IPS DF 6.9 (cell line): ENCODE data around the gene CCDC146.

Experiments used
- DNase-seq: peaks from one replicate; pipeline ENCODE4 v3.0.0-alpha.2; 2013; ENCODE audit warnings: low read depth, low spot score
- H3K27ac ChIP-seq: one replicate; pipeline ENCODE4 v1.5.1; 2013; ENCODE audit warnings: low read length, control low read depth
- H3K27me3 ChIP-seq: 2 replicates; pipeline ENCODE4 v1.6.1; 2013; ENCODE audit warnings: mild to moderate bottlenecking, low read length; ENCODE audit not compliant: control insufficient read depth, insufficient read depth
- H3K36me3 ChIP-seq: 2 replicates; pipeline ENCODE4 v1.6.1; 2013; ENCODE audit warnings: low read length; ENCODE audit not compliant: control insufficient read depth, insufficient read depth
- H3K4me1 ChIP-seq: 2 replicates; pipeline ENCODE4 v1.6.1; 2013; ENCODE audit warnings: low read length; ENCODE audit not compliant: control insufficient read depth, insufficient read depth
- H3K4me3 ChIP-seq: 2 replicates; pipeline ENCODE4 v1.5.1; 2013; ENCODE audit warnings: mild to moderate bottlenecking, low read length
- H3K9me3 ChIP-seq: 2 replicates; pipeline ENCODE4 v1.6.1; 2013; ENCODE audit warnings: low read length, inconsistent platforms; ENCODE audit not compliant: control insufficient read depth, insufficient read depth
- WGBS: extraction: QIAGEN DNeasy Blood & Tissue Kit; methylation state at CpG from one replicate; pipeline ENCODE4 v1.1.7; 2013; ENCODE audit warnings: mixed read lengths, missing lambda C conversion rate; ENCODE audit not compliant: insufficient read length, insufficient coverage; 5-methylcytosine and 5-hydroxymethylcytosine counted together

CCDC146 gene

GRCh38 chr7:77313876-77314480 is 191.6 kb downstream of the CCDC146 start:
- Histone ChIP-seq H3K36me3 (no peaks in the 10 kb centered on the region), H3K4me3 (no peak overlapping the region), H3K27ac (no peak overlapping the region), H3K27me3 (no peaks in the 10 kb centered on the region), H3K4me1 (no peaks in the 10 kb centered on the region; the same call in 1 of the 2 replicates), H3K9me3 (no peaks in the 10 kb centered on the region)
- no CpG with 5 or more reads among the region's 5 CpGs for WGBS
- no peak for DNase-seq

GRCh38 chr7:77315182-77315591 is 192.8 kb downstream of the CCDC146 start:
- no peaks in the 10 kb centered on the region for H3K36me3 ChIP-seq
- no peak for DNase-seq
- no peaks in the 10 kb centered on the region; the same call in 1 of the 2 replicates for H3K4me1 ChIP-seq
- no peak overlapping the region for H3K27ac ChIP-seq
- H3K4me3 ChIP-seq, result no peak overlapping the region
- H3K27me3 ChIP-seq, result no peaks in the 10 kb centered on the region
- no CpG with 5 or more reads among the region's 3 CpGs for WGBS
- H3K9me3 ChIP-seq, result no peaks in the 10 kb centered on the region

GRCh38 chr7:77316219-77316978 is 194.0 kb downstream of the CCDC146 start:
- Histone ChIP-seq H3K4me3 (no peak overlapping the region), H3K36me3 (no peaks in the 10 kb centered on the region), H3K27me3 (no peaks in the 10 kb centered on the region), H3K27ac (no peak overlapping the region), H3K9me3 (no peaks in the 10 kb centered on the region), H3K4me1 (no peaks in the 10 kb centered on the region; the same call in 1 of the 2 replicates)
- DNase-seq, result no peak
- WGBS, result no CpG with 5 or more reads among the region's 2 CpGs

GRCh38 chr7:77318019-77318418 is 195.6 kb downstream of the CCDC146 start:
- Histone ChIP-seq H3K36me3 (no peaks in the 10 kb centered on the region), H3K27me3 (no peaks in the 10 kb centered on the region), H3K4me3 (no peak overlapping the region), H3K9me3 (no peaks in the 10 kb centered on the region), H3K4me1 (no peaks in the 10 kb centered on the region; the same call in 1 of the 2 replicates), H3K27ac (no peak overlapping the region)
- no CpG with 5 or more reads among the region's 1 CpG for WGBS
- no peak for DNase-seq

GRCh38 chr7:77320137-77320536 is 197.7 kb downstream of the CCDC146 start:
- H3K4me3 ChIP-seq, result no peak overlapping the region
- no peaks in the 10 kb centered on the region for H3K9me3 ChIP-seq
- H3K4me1 ChIP-seq, result no peaks in the 10 kb centered on the region; the same call in 1 of the 2 replicates
- no peak overlapping the region for H3K27ac ChIP-seq
- H3K36me3 ChIP-seq, result no peaks in the 10 kb centered on the region
- H3K27me3 ChIP-seq, result no peaks in the 10 kb centered on the region
- DNase-seq, result no peak
- no CpG with 5 or more reads among the region's 4 CpGs for WGBS

- no peaks in the 10 kb centered on the region for H3K27me3 ChIP-seq
- WGBS, result no CpG with 5 or more reads among the region's 2 CpGs
- H3K4me3 ChIP-seq, result no peak overlapping the region
- no peak for DNase-seq
- no peaks in the 10 kb centered on the region for H3K9me3 ChIP-seq
- no peaks in the 10 kb centered on the region; the same call in 1 of the 2 replicates for H3K4me1 ChIP-seq
- H3K27ac ChIP-seq, result no peak overlapping the region
- H3K36me3 ChIP-seq, result no peaks in the 10 kb centered on the region
Measured at GRCh38 chr7:77320714-77321113, 198.3 kb downstream of the CCDC146 start.

- Histone ChIP-seq H3K4me3 (no peak overlapping the region), H3K9me3 (no peaks in the 10 kb centered on the region), H3K36me3 (no peaks in the 10 kb centered on the region), H3K4me1 (no peaks in the 10 kb centered on the region), H3K27ac (no peak overlapping the region), H3K27me3 (no peaks in the 10 kb centered on the region)
- no peak for DNase-seq
- WGBS, result no CpG with 5 or more reads among the region's 2 CpGs
Measured at GRCh38 chr7:77321300-77321699, 198.9 kb downstream of the CCDC146 start.

- Histone ChIP-seq H3K9me3 (no peaks in the 10 kb centered on the region), H3K4me3 (no peak overlapping the region), H3K27me3 (no peaks in the 10 kb centered on the region), H3K27ac (no peak overlapping the region), H3K36me3 (no peaks in the 10 kb centered on the region), H3K4me1 (no peaks in the 10 kb centered on the region)
- WGBS, result no CpG with 5 or more reads among the region's 3 CpGs
- DNase-seq, result no peak
Measured at GRCh38 chr7:77326131-77326530, 203.7 kb downstream of the CCDC146 start.

GRCh38 chr7:77327067-77327931 is 204.9 kb downstream of the CCDC146 start:
- Histone ChIP-seq H3K27ac (no peak overlapping the region), H3K36me3 (no peaks in the 10 kb centered on the region), H3K4me1 (no peaks in the 10 kb centered on the region), H3K27me3 (no peaks in the 10 kb centered on the region), H3K4me3 (no peak overlapping the region), H3K9me3 (no peaks in the 10 kb centered on the region)
- DNase-seq, result no peak
- WGBS, result no CpG with 5 or more reads among the region's 12 CpGs

GRCh38 chr7:77327932-77328628 is 205.7 kb downstream of the CCDC146 start:
- WGBS, result no CpG with 5 or more reads among the region's 6 CpGs
- Histone ChIP-seq H3K36me3 (no peaks in the 10 kb centered on the region), H3K9me3 (no peaks in the 10 kb centered on the region), H3K4me3 (no peak overlapping the region), H3K27me3 (no peaks in the 10 kb centered on the region), H3K4me1 (no peaks in the 10 kb centered on the region), H3K27ac (no peak overlapping the region)
- DNase-seq, result no peak
